Caco-2 (cell line): Measurements from ENCODE around the gene TNS1. TPM values are rescaled to one million over a fixed set of nuclear protein-coding genes. Genes with fewer than 3 reads are reported as not detected.

ENCODE experiments used
- BruUV-seq: library from RNA; stranded (reverse); fragments of 400-500 nt; replicated peaks from 2 replicates; lab custom pipeline; 2021; lab: Mats Ljungman, UMichigan
- CTCF ChIA-PET: fragments of 300-600 bp; sonication (Branson Sonifier 250); formaldehyde crosslinking; loops from one replicate; lab custom pipeline; 2022; ENCODE audit warnings: antibody characterized with exemption; lab: Charles Lee
- POLR2A ChIA-PET: fragments of 300-600 bp; sonication (Branson Sonifier 250); formaldehyde crosslinking; loops from one replicate; lab custom pipeline; 2022; ENCODE audit warnings: antibody characterized with exemption; lab: Charles Lee
- DNase-seq, 2 experiments: peaks; one replicate each; pipeline versions ENCODE4 v3.0.0 to v3.0.0-alpha.2; 2020 to 2022
- H3K27me3 ChIP-seq: replicated peaks from 2 replicates; pipeline ENCODE4 v1.6.0; 2011; ENCODE audit warnings: low read length; ENCODE audit not compliant: control insufficient read depth, insufficient read depth
- H3K36me3 ChIP-seq: 2 replicates; pipeline ENCODE4 v1.5.1; 2011; ENCODE audit warnings: low read length; ENCODE audit not compliant: control insufficient read depth, insufficient read depth
- H3K4me1 ChIP-seq: fragments of 250-450 bp; sonication (Bioruptor Pico); 2 replicates; pipeline ENCODE4 v1.5.1; 2020; ENCODE audit warnings: mild to moderate bottlenecking
- H3K4me3 ChIP-seq: 2 replicates; pipeline ENCODE4 v1.5.1; 2011; ENCODE audit warnings: low read depth, mild to moderate bottlenecking, control low read depth, low read length
- H3K9me3 ChIP-seq: fragments of 250-450 bp; sonication (Bioruptor Pico); 2 replicates; pipeline ENCODE4 v1.5.1; 2020; ENCODE audit warnings: mild to moderate bottlenecking, moderate library complexity
- H3K27ac Mint-ChIP-seq: one replicate; pipeline ENCODE4 v1.8.0; 2022; ENCODE audit warnings: mixed read lengths; ENCODE audit not compliant: unreplicated experiment
- H3K27me3 Mint-ChIP-seq: one replicate; pipeline ENCODE4 v1.8.0; 2022; ENCODE audit warnings: mixed read lengths; ENCODE audit not compliant: insufficient read depth, unreplicated experiment
- H3K36me3 Mint-ChIP-seq: one replicate; pipeline ENCODE4 v1.8.0; 2022; ENCODE audit warnings: mild to moderate bottlenecking, mixed read lengths; ENCODE audit not compliant: insufficient read depth, unreplicated experiment
- H3K4me1 Mint-ChIP-seq: one replicate; pipeline ENCODE4 v1.8.0; 2022; ENCODE audit warnings: low read depth, mixed read lengths; ENCODE audit not compliant: unreplicated experiment
- H3K4me3 Mint-ChIP-seq: one replicate; pipeline ENCODE4 v1.8.0; 2022; ENCODE audit warnings: mild to moderate bottlenecking, moderate library complexity, mixed read lengths; ENCODE audit not compliant: unreplicated experiment
- H3K9me3 Mint-ChIP-seq: one replicate; pipeline ENCODE4 v1.8.0; 2022; ENCODE audit warnings: mixed read lengths; ENCODE audit not compliant: unreplicated experiment
- CTCF ChIP-seq, 2 experiments: fragments of 200-600 bp in 1 of 2; IDR thresholded peaks; 1 replicate in 1 of 2; 2 replicates in 1 of 2; pipeline versions ENCODE4 v1.5.1 to v1.8.0; 2011 to 2022; ENCODE audit warnings: antibody characterized with exemption in 1 of 2, control low read depth in 1 of 2, inconsistent platforms in 1 of 2, low read depth in 1 of 2, low read length in 1 of 2, mild to moderate bottlenecking in 1 of 2, moderate library complexity in 1 of 2; ENCODE audit not compliant: insufficient read depth in 1 of 2, severe bottlenecking in 1 of 2, unreplicated experiment in 1 of 2
- intact Hi-C: fragments of 100-400 bp; cut with micrococcal nuclease; formaldehyde crosslinking; loops from one replicate; pipeline ENCODE4 v1.10.0; 2022; ENCODE audit not compliant: unreplicated experiment
- total RNA-seq: library from RNA; stranded (reverse); gene quantifications from 2 replicates; pipeline ENCODE4 v1.2.3, GENCODE V29; 2022

TNS1 gene
- total RNA-seq, 1 experiment from 2014 or later = 16.1 TPM

GRCh38 chr2:217817466-217818292, 185.1 kb downstream of the TNS1 start:
- H3K9me3 ChIP-seq = no peaks in the 10 kb centered on the region
- no peak overlapping the region for H3K4me3 ChIP-seq
- H3K4me3 Mint-ChIP-seq = no peak overlapping the region
- CTCF ChIA-PET = no interaction called here
- H3K27ac Mint-ChIP-seq = no peak overlapping the region
- no TSS peak for BruUV-seq
- DNase-seq = no peak
- no peaks in the 10 kb centered on the region for H3K36me3 Mint-ChIP-seq
- H3K27me3 ChIP-seq = no peaks in the 10 kb centered on the region
- H3K9me3 Mint-ChIP-seq = no peaks in the 10 kb centered on the region
- no peak for TF ChIP-seq CTCF (IDR thresholded peaks at IDR 0.05; ENCODE audit: insufficient read depth in 1 of 2, low read depth in 1 of 2, low read length in 1 of 2, severe bottlenecking in 1 of 2, unreplicated experiment in 1 of 2)
- peaks cover 7% of the 10 kb centered on the region; the same call in 1 of the 2 replicates for H3K4me1 ChIP-seq
- peaks cover 6% of the 10 kb centered on the region for H3K4me1 Mint-ChIP-seq
- POLR2A ChIA-PET = no interaction called here
- no peaks in the 10 kb centered on the region for H3K27me3 Mint-ChIP-seq
- no peaks in the 10 kb centered on the region; the same call in none of the 2 replicates for H3K36me3 ChIP-seq
- intact Hi-C loops = no loop called here

- H3K27ac Mint-ChIP-seq = no peak overlapping the region
- H3K4me3 ChIP-seq = no peak overlapping the region
- intact Hi-C loops = no loop called here
- H3K4me3 Mint-ChIP-seq = no peak overlapping the region
- peaks cover 5% of the 10 kb centered on the region for H3K36me3 Mint-ChIP-seq
- no peak for DNase-seq
- H3K27me3 ChIP-seq = no peaks in the 10 kb centered on the region
- H3K27me3 Mint-ChIP-seq = no peaks in the 10 kb centered on the region
- peaks cover 7% of the 10 kb centered on the region; the same call in 1 of the 2 replicates for H3K4me1 ChIP-seq
- peaks cover 6% of the 10 kb centered on the region for H3K4me1 Mint-ChIP-seq
- H3K36me3 ChIP-seq = no peaks in the 10 kb centered on the region; the same call in none of the 2 replicates
- no TSS peak for BruUV-seq
- ChIA-PET CTCF (no interaction called here), POLR2A (no interaction called here)
- TF ChIP-seq CTCF (IDR thresholded peaks at IDR 0.05; ENCODE audit: insufficient read depth in 1 of 2, low read depth in 1 of 2, low read length in 1 of 2, severe bottlenecking in 1 of 2, unreplicated experiment in 1 of 2) = no peak
- H3K9me3 ChIP-seq = no peaks in the 10 kb centered on the region
- no peaks in the 10 kb centered on the region for H3K9me3 Mint-ChIP-seq
Observed at GRCh38 chr2:217816396-217816869, 186.4 kb downstream of the TNS1 start.

- Histone ChIP-seq H3K4me1 (peaks cover 7% of the 10 kb centered on the region; the same call in 1 of the 2 replicates), H3K9me3 (no peaks in the 10 kb centered on the region), H3K36me3 (no peaks in the 10 kb centered on the region; the same call in none of the 2 replicates), H3K4me3 (no peak overlapping the region), H3K27me3 (no peaks in the 10 kb centered on the region)
- Mint-ChIP-seq H3K4me3 (no peak overlapping the region), H3K9me3 (no peaks in the 10 kb centered on the region), H3K27me3 (no peaks in the 10 kb centered on the region), H3K36me3 (peaks cover 5% of the 10 kb centered on the region), H3K4me1 (peaks cover 6% of the 10 kb centered on the region), H3K27ac (no peak overlapping the region)
- DNase-seq = no peak
- BruUV-seq = no TSS peak
- intact Hi-C loops = no loop called here
- TF ChIP-seq CTCF (IDR thresholded peaks at IDR 0.05; ENCODE audit: insufficient read depth in 1 of 2, low read depth in 1 of 2, low read length in 1 of 2, severe bottlenecking in 1 of 2, unreplicated experiment in 1 of 2) = no peak
- ChIA-PET CTCF (no interaction called here), POLR2A (no interaction called here)
Observed at GRCh38 chr2:217813828-217814227, 189.0 kb downstream of the TNS1 start.
